ENCODE data around the gene CES4A. TPM values are rescaled to one million over a fixed set of nuclear protein-coding genes. Genes with fewer than 3 reads are reported as not detected.
"Not testable (repeated sequence)": the region's sequence is repeated elsewhere in the genome, so short reads cannot be mapped to it uniquely, and the experiment has no call there.

CES4A gene
- total and polyA plus RNA-seq, 7 donors, result 2.3 to 7.5 (median 4.1) TPM

- intact Hi-C loops (cut with DNase I), result no loop called here
- Histone ChIP-seq H3K4me1 (peaks cover 0 to 13% (median 8%) of the 10 kb centered on the region in 4 donors), H3K27ac (no peak overlapping the region), H3K27me3 (no peaks in the 10 kb centered on the region), H3K36me3 (peaks cover 20 to 55% (median 44%) of the 10 kb centered on the region in 4 donors), H3K4me3 (no peak overlapping the region), H3K9me3 (no peaks in the 10 kb centered on the region)
- DNase-seq, result no peak
- WGBS, 2 donors, result 91 to 96% methylated on average over 15 of the region's 15 CpGs
- TF ChIP-seq EP300 (IDR thresholded peaks at IDR 0.05) (no peak), POLR2AphosphoS5 (IDR thresholded peaks at IDR 0.05) (no peak), CTCF (IDR thresholded peaks at IDR 0.05) (no peak), POLR2A (IDR thresholded peaks at IDR 0.05) (no peak)
These were observed 44.8 kb upstream of the CES4A start for GRCh38 chr16:66943426-66944053.

- intact Hi-C loops (cut with DNase I), result no loop called here
- Histone ChIP-seq H3K4me3 (no peak overlapping the region), H3K27ac (no peak overlapping the region), H3K36me3 (peaks cover 20 to 50% (median 43%) of the 10 kb centered on the region in 4 donors), H3K9me3 (no peaks in the 10 kb centered on the region), H3K4me1 (peaks cover 0 to 18% (median 13%) of the 10 kb centered on the region in 4 donors), H3K27me3 (peaks cover 0 to 4% (median 0%) of the 10 kb centered on the region in 3 donors)
- TF ChIP-seq EP300 (IDR thresholded peaks at IDR 0.05) (no peak), POLR2A (IDR thresholded peaks at IDR 0.05) (no peak), CTCF (IDR thresholded peaks at IDR 0.05) (no peak), POLR2AphosphoS5 (IDR thresholded peaks at IDR 0.05) (no peak)
- DNase-seq, result no peak
- WGBS, 2 donors, result 91 to 95% methylated on average over 5 of the region's 5 CpGs
These were observed 44.3 kb upstream of the CES4A start for GRCh38 chr16:66944054-66944441.

GRCh38 chr16:66944971-66945370 is 43.4 kb upstream of the CES4A start:
- DNase-seq; H3K27ac ChIP-seq; H3K4me3 ChIP-seq; intact Hi-C loops (cut with DNase I); H3K9me3 ChIP-seq: not testable (repeated sequence)
- peaks cover 0 to 13% (median 0%) of the 10 kb centered on the region in 3 donors for H3K27me3 ChIP-seq
- peak in 1 of 4 donors; percentile 7 for TF ChIP-seq POLR2AphosphoS5 (IDR thresholded peaks at IDR 0.05)
- peaks cover 0 to 20% (median 15%) of the 10 kb centered on the region in 4 donors for H3K4me1 ChIP-seq
- H3K36me3 ChIP-seq, result peaks cover 12 to 41% (median 35%) of the 10 kb centered on the region in 4 donors
- WGBS, 2 donors, result 78 to 90% methylated on average over 9 of the region's 9 CpGs

- peaks cover 0 to 20% (median 15%) of the 10 kb centered on the region in 4 donors for H3K4me1 ChIP-seq
- no peak overlapping the region for H3K4me3 ChIP-seq
- H3K27me3 ChIP-seq, result peaks cover 0 to 23% (median 3%) of the 10 kb centered on the region in 3 donors
- intact Hi-C loops (cut with DNase I), result no loop called here
- 48 to 86% methylated on average over 4 of the region's 4 CpGs for WGBS, 2 donors
- H3K9me3 ChIP-seq, result no peaks in the 10 kb centered on the region
- TF ChIP-seq POLR2AphosphoS5 (IDR thresholded peaks at IDR 0.05), result no peak
- no peak for TF ChIP-seq EP300 (IDR thresholded peaks at IDR 0.05)
- no peak for TF ChIP-seq CTCF (IDR thresholded peaks at IDR 0.05)
- no peak for TF ChIP-seq POLR2A (IDR thresholded peaks at IDR 0.05)
- H3K27ac ChIP-seq, result no peak overlapping the region
- no peak for DNase-seq
- H3K36me3 ChIP-seq, result peaks cover 12 to 32% (median 25%) of the 10 kb centered on the region in 4 donors
These were observed 42.5 kb upstream of the CES4A start for GRCh38 chr16:66945939-66946338.

- no peak overlapping the region for H3K4me3 ChIP-seq
- no peak overlapping the region for H3K27ac ChIP-seq
- TF ChIP-seq CTCF (IDR thresholded peaks at IDR 0.05) (no peak), POLR2A (IDR thresholded peaks at IDR 0.05) (no peak), EP300 (IDR thresholded peaks at IDR 0.05) (no peak), POLR2AphosphoS5 (IDR thresholded peaks at IDR 0.05) (no peak)
- H3K36me3 ChIP-seq, result peaks cover 10 to 25% (median 19%) of the 10 kb centered on the region in 4 donors
- peaks cover 0 to 29% (median 3%) of the 10 kb centered on the region in 3 donors for H3K27me3 ChIP-seq
- 70 to 82% methylated on average over 7 of the region's 7 CpGs for WGBS, 2 donors
- H3K9me3 ChIP-seq, result no peaks in the 10 kb centered on the region
- H3K4me1 ChIP-seq, result peaks cover 0 to 20% (median 15%) of the 10 kb centered on the region in 4 donors
- intact Hi-C loops (cut with DNase I), result no loop called here
- no peak for DNase-seq
These were observed 41.8 kb upstream of the CES4A start for GRCh38 chr16:66946541-66946940.
